CD4-positive, alpha-beta T cell treated with Interleukin-21 for 1 hour (primary cell): ENCODE results near the gene MFAP1.
"Not testable (repeated sequence)": the region's sequence is repeated elsewhere in the genome, so short reads cannot be mapped to it uniquely, and the experiment has no call there.

Source experiments
- DNase-seq: peaks from one replicate; pipeline ENCODE4 v3.0.0-alpha.2; 2020

Gene MFAP1

DNA sequence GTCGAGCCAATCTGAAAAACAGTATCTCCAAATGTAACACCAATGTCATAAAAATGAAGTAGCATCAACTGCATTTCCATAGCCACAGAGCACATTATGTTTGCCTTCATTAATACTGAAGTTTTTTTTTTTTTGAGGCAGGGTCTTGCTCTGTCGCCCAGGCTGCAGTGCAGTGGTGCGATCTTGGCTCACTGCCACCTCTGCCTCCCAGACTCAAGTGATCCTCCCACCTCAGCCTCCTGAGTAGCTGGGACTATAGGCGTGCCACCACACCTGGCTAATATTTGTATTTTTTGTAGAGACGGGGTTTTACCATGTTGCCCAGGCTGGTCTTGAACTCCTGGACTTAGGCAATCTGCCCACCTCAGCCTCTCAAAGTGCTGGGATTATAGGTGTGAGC, 9.4 kb downstream of the MFAP1 start:
- DNase-seq, result not testable (repeated sequence)

GRCh38 chr15:43808960-43809678, 15.4 kb downstream of the MFAP1 start:
- DNase-seq, result no peak

DNA sequence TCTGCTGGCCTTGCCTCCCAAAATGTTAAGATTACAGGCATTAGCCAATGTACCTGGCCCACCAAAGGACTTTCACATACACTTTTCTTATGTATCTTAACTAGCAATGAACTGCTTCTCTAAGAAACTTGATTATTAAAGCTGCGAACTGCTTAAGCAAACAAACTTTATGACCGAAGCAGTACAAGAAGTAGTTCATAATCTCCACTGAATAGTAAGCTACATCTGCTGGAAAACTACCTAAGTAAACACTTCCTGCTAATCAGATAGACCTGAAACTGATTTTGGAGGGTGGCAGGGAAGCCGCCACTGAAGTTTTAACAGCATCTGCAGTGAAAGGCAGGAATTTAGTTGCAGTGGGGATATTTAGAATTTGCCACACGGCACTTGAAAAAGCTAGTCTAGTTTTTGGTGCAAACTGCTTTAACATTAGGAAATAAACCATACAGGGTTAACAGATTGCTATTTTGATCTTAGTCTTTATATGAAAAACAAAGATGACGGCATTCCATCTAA, 16.0 kb downstream of the MFAP1 start:
- no peak for DNase-seq

DNA sequence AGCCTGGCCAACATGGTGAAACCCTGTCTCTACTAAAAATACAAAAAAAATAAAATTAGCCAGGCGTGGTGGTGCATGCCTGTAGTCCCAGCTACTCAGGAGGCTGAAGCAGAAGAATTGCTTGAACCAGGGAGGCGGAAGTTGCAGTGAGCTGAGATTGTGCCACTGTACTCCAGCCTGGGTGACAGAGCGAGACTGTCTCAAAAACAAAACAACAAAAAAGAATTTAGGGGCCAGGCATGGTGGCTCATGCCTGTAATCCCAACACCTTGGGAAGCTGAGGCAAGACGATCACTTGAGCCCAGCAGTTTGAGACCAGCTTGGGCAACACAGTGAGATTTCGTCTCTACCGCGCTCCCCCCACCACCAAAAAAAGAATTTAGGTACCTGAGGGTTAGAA, 21.8 kb downstream of the MFAP1 start:
- DNase-seq, result not testable (repeated sequence)

- DNase-seq, result peak; percentile 94
Measured at GRCh38 chr15:43800286-43801141, 24.0 kb downstream of the MFAP1 start, which contains the start of gene HYPK. Gene HYPK, plus strand, starts transcription at chr15:43800599. Its CDS starts 24 bp downstream, at chr15:43800623.

DNA sequence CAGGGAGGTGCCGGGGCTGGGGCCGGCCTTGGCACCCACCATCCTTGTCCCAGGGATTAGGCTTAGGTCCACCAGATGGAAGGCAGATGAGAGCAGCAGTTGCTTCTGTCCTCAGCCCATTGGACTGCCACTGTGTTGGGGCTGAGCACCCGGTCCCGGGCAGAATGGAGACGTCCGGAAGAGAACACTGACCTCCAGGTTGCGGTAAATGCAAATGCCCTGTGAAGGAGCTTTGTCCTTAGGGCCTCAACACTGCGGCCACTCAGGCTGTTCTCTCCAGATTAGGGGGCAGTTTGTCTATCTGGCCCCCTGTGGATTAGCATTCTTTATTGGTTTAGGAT, 24.6 kb downstream of the MFAP1 start, which contains the start of gene SERINC4:
SERINC4 (minus strand) TSS at position 276 of the 341 bp plus-strand sequence; CDS start at position 42, 234 bp downstream.
- DNase-seq, result no peak

GRCh38 chr15:43799209-43799944, 25.1 kb downstream of the MFAP1 start:
- no peak for DNase-seq

DNA sequence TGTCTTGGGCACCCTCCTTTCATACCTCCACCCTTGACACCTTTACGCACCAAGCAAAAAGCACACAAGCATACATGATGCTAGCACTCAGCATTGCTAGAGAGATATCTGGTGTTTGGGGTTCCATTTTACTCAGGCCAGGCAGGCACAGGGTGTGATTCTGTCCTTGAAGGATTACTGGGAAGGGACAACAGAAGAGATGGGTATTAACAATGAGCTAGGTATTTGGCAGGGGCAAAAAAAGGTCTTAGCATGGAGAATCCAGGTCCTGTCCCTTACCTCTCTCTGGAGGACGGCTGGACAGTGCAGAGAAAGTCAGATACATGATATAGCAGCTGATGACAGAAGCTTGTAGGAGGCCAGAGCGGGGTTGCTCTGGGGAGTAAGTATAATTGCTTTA, 27.9 kb downstream of the MFAP1 start:
- no peak for DNase-seq

GRCh38 chr15:43795997-43796396, 28.5 kb downstream of the MFAP1 start:
- DNase-seq, result no peak

DNA sequence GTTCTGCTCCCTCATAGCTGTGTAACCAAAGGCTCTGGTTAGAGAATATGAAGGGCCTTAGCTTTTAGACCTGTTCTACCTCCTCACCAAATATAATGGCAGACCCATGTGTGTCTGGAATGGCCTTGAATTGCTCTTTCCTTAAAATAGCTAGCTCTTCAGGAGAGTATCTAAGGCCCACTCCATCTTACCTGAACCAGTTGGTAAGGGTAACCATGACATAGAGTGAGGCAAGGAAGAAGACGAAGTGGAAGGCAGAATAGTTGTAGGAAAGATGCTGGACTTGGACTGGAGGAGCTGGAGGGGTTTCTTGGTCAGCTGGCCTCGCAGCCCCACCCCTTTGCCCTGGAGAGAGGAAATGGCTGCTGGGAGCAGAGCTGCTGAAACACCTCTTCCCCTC, 29.3 kb downstream of the MFAP1 start:
- DNase-seq, result no peak

DNA sequence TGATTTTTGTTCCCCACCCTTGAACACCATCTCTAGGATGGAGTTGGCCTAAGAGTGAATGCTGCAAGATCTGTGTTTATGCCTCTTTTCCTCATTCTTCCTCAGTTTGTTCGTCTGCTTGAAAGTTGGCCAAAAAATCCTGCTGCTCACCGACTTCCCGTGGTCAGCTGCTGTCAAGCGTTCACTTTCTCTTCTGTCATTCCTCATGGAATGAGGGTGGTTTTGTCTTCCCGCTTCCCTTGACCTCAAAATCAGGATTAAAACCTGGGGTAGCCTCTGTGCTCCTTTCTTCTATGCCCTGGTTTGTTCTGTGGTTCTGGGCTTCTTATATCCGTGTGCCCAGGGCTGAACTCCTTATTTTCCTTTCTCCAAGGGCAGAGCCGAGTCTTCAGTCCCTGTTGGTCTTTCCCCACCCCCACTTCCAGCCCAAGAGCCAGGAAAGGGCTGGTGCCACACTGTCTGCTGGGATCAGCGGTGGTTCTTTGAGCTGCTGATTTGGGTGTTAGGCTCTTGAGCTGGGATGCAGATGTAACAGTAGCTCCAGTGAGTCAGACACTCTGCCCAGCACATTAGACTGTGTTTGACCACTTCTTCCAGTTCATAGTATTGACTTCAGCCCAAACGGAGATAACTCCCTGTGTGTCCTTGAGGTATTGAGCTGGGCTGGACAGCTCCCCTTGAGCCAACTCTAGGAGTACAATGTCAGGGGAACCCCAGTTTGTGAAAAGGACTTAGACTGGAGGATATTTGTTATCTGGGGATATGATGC, 30.0 kb downstream of the MFAP1 start:
- no peak for DNase-seq

DNA sequence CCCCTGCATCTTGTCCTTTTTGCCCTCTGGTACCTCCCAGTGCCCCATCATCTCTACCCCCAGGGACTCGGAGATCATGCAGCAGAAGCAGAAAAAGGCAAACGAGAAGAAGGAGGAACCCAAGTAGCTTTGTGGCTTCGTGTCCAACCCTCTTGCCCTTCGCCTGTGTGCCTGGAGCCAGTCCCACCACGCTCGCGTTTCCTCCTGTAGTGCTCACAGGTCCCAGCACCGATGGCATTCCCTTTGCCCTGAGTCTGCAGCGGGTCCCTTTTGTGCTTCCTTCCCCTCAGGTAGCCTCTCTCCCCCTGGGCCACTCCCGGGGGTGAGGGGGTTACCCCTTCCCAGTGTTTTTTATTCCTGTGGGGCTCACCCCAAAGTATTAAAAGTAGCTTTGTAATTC, 30.8 kb downstream of the MFAP1 start:
- no peak for DNase-seq

DNA sequence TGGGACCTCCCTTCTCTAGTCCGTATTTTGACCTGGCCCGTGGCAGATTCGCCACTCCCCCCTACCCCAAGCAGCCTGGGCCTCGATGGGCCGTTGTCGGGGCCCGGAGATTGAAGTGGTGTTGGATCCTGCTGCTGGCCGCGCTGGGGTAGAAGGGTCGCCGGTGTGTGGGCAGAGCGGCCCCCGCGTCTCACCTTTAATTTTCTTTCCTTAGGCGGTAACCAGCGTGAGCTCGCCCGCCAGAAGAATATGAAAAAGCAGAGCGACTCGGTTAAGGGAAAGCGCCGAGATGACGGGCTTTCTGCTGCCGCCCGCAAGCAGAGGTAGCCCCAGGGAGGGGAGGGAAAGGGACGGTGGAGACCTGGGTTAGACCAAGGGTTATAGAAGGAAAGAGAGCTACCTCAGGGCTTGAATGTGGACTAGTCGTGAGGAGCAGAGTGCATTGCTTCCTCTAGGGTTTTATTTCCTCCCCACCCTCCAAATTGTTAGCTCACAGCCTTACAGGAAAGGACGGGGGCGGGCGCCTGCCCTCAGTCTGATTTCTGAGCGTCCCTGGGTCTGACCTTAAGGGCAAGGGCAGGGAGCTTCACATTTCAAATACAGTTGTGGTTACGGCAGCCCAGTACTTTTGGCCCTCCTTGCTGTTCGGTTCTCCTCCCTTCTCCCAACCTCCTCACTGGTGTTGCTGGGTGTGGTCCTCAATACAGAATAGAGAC, 31.6 kb downstream of the MFAP1 start:
- DNase-seq, result peak; percentile 65

- peak; percentile 100 for DNase-seq
Measured at GRCh38 chr15:43791993-43792760, 32.3 kb downstream of the MFAP1 start, which contains the start of gene SERF2. Gene SERF2, plus strand, starts transcription at chr15:43792320. Its CDS starts 57 bp downstream, at chr15:43792377.

DNA sequence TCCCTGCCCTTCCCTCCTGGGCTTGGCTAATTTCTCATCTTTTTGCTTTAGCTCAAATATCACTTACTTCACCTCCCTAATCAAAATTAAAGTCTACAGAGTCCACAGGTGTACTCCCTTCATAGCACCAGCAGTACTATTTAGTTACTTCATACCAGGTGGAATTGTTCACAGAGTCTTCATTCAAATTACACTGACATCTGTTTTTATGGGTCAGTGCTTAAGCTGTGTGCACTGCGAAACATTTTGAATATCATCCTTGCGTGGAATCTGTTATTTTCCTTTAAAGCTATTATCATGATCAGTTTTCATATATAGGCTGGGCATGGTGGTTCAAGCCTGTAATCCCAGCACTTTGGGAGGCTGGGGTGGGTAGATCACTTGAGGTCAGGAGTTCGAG, 35.1 kb downstream of the MFAP1 start:
- DNase-seq, result no peak

DNA sequence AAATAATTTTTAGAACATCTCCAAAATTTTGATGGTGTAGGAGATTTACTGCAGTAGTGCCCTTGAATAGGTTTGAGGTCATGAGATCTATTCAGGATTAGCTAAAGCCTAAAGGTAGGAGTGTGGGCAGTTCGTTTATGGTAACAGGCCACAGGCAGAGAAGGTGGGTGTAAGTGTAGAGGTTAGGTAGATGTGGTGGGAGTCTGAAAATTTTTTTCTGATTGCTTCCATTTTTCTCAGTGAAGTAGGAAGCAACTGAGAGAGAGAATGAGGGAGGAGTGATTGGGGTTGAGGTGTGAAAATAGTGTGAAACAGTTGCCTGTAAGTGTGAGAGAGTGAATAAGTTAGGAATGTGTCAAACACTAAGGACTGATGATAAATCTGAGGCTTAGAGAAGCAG, 45.5 kb downstream of the MFAP1 start:
- no peak for DNase-seq

DNA sequence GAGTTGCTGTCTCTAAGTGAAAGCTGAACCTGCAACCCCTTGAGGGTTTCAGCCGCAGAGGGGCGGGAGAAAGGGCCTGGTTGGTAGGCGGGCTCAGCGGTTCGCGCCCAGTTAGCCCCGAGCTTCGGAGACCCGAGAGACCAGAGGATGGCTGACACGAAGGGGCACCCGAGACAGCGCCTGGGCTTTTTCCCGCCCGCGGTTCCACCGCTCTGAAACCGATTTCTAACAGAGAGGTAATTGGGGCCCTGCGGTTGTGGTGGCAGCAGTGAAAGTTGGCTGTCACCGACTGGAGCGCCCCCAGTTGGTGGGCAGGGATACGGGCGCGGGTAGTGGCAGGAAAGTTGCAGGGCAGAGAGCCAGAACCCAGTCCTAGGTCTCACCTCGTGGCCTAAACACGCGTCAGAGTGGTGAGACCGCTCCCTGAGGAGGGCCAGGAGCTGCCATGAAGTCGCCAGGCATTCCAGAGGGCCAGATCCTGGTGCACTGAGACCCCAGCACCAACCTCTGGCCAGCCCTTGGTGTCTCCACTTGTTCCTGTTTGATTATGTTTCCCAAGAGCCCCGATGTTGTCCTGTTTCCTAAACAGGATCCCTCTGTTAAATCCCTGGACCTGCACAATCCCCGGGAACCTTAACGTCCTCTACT, 47.1 kb downstream of the MFAP1 start:
- peak; percentile 87 for DNase-seq

DNA sequence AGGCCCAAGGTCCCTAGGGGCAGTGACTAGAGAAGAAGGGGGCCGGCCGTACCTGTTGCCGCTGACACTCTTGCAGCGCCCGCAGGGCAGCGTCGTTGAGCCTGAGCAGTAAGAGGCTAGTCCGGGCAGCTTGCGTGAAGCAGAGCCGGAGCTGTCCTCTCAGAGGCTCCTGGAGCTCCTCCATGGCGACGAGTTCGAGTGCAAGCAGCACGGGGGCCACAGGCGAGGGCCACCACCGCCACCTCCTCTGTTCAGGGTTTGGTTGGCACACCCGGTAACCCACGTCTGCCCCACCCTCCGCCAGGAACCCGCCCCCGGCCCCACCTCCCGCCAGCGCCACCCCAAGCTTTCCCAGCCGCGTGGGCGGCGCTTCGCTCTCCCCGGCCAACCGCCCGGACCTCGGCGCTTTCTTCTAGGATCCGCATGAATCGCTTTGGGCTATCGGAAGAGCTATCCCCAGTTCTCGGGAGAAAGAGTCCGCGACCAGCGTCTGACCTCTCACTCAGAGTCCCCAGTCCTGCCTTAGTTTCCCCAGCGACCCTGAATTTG, 47.7 kb downstream of the MFAP1 start, which contains the start of gene ELL3:
ELL3 (minus strand) TSS at position 249 of the 549 bp plus-strand sequence; CDS start at position 184, 65 bp downstream.
- DNase-seq, result peak; percentile 80

DNA sequence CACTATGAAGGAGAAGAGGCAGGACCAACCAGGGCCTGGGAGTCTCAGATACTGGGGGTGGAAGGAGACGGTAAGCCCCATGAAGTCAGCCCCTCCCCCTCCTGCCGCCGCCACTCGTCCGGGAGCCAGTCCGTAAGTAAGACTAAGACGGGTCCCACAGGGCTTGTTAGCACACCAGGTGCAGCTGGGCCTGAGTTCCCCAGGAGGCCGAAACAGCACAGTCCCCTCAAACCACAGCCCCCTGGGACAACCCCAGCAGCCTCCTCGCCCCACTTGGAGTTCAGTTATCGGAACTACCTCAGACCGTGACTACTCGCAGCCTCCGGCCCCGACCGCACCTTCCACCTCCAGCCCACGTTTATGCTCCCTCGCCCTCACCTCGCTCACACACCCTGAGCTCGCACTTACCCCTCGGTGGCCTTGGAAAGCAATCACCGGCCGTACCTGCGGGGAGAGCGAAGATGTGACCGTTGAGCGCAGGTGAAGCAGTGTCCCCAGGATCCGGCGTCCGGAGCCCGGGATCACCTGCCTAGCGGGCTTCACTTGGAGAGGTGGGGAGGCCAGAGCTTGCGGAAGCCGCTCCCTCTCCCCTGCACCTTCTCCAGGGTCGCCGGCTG, 48.3 kb downstream of the MFAP1 start:
- DNase-seq, result peak; percentile 33
